ENCODE results near the gene ETS1.

The ETS1 gene

GRCh38 chr11:128497061-128497775 is 90.1 kb downstream of the ETS1 start:
- peak overlapping the region; percentile 81 for H3K4me3 Mint-ChIP-seq
- H3K36me3 Mint-ChIP-seq (ENCODE audit: low read depth), result peaks cover 70% of the 10 kb centered on the region
- H3K27ac Mint-ChIP-seq, result peak overlapping the region; percentile 99
- peaks cover 99% of the 10 kb centered on the region for H3K4me1 Mint-ChIP-seq (ENCODE audit: low read depth)
- no peaks in the 10 kb centered on the region for H3K9me3 Mint-ChIP-seq
- H3K27me3 Mint-ChIP-seq, result no peaks in the 10 kb centered on the region

- Mint-ChIP-seq H3K36me3 (ENCODE audit: low read depth) (peaks cover 70% of the 10 kb centered on the region), H3K27ac (peak overlapping the region; percentile 99), H3K4me3 (peak overlapping the region; percentile 81), H3K9me3 (no peaks in the 10 kb centered on the region), H3K4me1 (ENCODE audit: low read depth) (peaks cover 99% of the 10 kb centered on the region), H3K27me3 (no peaks in the 10 kb centered on the region)
These were observed 90.7 kb downstream of the ETS1 start for GRCh38 chr11:128496692-128497060.

GRCh38 chr11:128496249-128496648 is 91.1 kb downstream of the ETS1 start:
- Mint-ChIP-seq H3K9me3 (no peaks in the 10 kb centered on the region), H3K27me3 (no peaks in the 10 kb centered on the region), H3K36me3 (ENCODE audit: low read depth) (peaks cover 70% of the 10 kb centered on the region), H3K4me1 (ENCODE audit: low read depth) (peaks cover 99% of the 10 kb centered on the region), H3K27ac (peak overlapping the region; percentile 99), H3K4me3 (peak overlapping the region; percentile 81)

GRCh38 chr11:128494418-128495332 is 92.7 kb downstream of the ETS1 start:
- Mint-ChIP-seq H3K9me3 (no peaks in the 10 kb centered on the region), H3K27me3 (no peaks in the 10 kb centered on the region), H3K36me3 (ENCODE audit: low read depth) (peaks cover 75% of the 10 kb centered on the region), H3K4me3 (peak overlapping the region; percentile 81), H3K4me1 (ENCODE audit: low read depth) (peaks cover 100% of the 10 kb centered on the region), H3K27ac (peak overlapping the region; percentile 99)

GRCh38 chr11:128493570-128493965 is 93.8 kb downstream of the ETS1 start:
- H3K4me1 Mint-ChIP-seq (ENCODE audit: low read depth), result peaks cover 100% of the 10 kb centered on the region
- peak overlapping the region; percentile 98 for H3K27ac Mint-ChIP-seq
- peak overlapping the region; percentile 58 for H3K4me3 Mint-ChIP-seq
- no peaks in the 10 kb centered on the region for H3K9me3 Mint-ChIP-seq
- H3K27me3 Mint-ChIP-seq, result no peaks in the 10 kb centered on the region
- peaks cover 77% of the 10 kb centered on the region for H3K36me3 Mint-ChIP-seq (ENCODE audit: low read depth)

- Mint-ChIP-seq H3K9me3 (no peaks in the 10 kb centered on the region), H3K4me1 (ENCODE audit: low read depth) (peaks cover 100% of the 10 kb centered on the region), H3K36me3 (ENCODE audit: low read depth) (peaks cover 79% of the 10 kb centered on the region), H3K27me3 (no peaks in the 10 kb centered on the region), H3K27ac (peak overlapping the region; percentile 98), H3K4me3 (peak overlapping the region; percentile 58)
These were observed 94.3 kb downstream of the ETS1 start for GRCh38 chr11:128492903-128493569.

- peak overlapping the region; percentile 58 for H3K4me3 Mint-ChIP-seq
- peaks cover 78% of the 10 kb centered on the region for H3K36me3 Mint-ChIP-seq (ENCODE audit: low read depth)
- H3K27ac Mint-ChIP-seq, result peak overlapping the region; percentile 98
These were observed 94.9 kb downstream of the ETS1 start for GRCh38 chr11:128492461-128492860.

GRCh38 chr11:128491195-128491936 is 96.0 kb downstream of the ETS1 start:
- Mint-ChIP-seq H3K27me3 (no peaks in the 10 kb centered on the region), H3K27ac (peak overlapping the region; percentile 98), H3K4me1 (ENCODE audit: low read depth) (peaks cover 99% of the 10 kb centered on the region), H3K9me3 (no peaks in the 10 kb centered on the region), H3K4me3 (peak overlapping the region; percentile 58), H3K36me3 (ENCODE audit: low read depth) (peaks cover 86% of the 10 kb centered on the region)

More at GRCh38 chr11:128492461-128492860, 94.9 kb downstream of the ETS1 start:
- Mint-ChIP-seq H3K27me3 (no peaks in the 10 kb centered on the region), H3K9me3 (no peaks in the 10 kb centered on the region), H3K4me1 (ENCODE audit: low read depth) (peaks cover 99% of the 10 kb centered on the region)

GRCh38 chr11:128490092-128490491 is 97.3 kb downstream of the ETS1 start:
- peaks cover 90% of the 10 kb centered on the region for H3K36me3 Mint-ChIP-seq (ENCODE audit: low read depth)
- H3K4me3 Mint-ChIP-seq, result peak overlapping the region; percentile 32
- H3K4me1 Mint-ChIP-seq (ENCODE audit: low read depth), result peaks cover 99% of the 10 kb centered on the region
- H3K9me3 Mint-ChIP-seq, result no peaks in the 10 kb centered on the region
- H3K27ac Mint-ChIP-seq, result peak overlapping the region; percentile 98
- no peaks in the 10 kb centered on the region for H3K27me3 Mint-ChIP-seq

GRCh38 chr11:128488471-128488870 is 98.9 kb downstream of the ETS1 start:
- no peaks in the 10 kb centered on the region for H3K9me3 Mint-ChIP-seq
- H3K4me3 Mint-ChIP-seq, result peak overlapping the region; percentile 41
- H3K27ac Mint-ChIP-seq, result peak overlapping the region; percentile 98
- H3K4me1 Mint-ChIP-seq (ENCODE audit: low read depth), result peaks cover 99% of the 10 kb centered on the region
- peaks cover 97% of the 10 kb centered on the region for H3K36me3 Mint-ChIP-seq (ENCODE audit: low read depth)
- no peaks in the 10 kb centered on the region for H3K27me3 Mint-ChIP-seq

GRCh38 chr11:128487978-128488377 is 99.4 kb downstream of the ETS1 start:
- H3K27me3 Mint-ChIP-seq, result no peaks in the 10 kb centered on the region
- peaks cover 99% of the 10 kb centered on the region for H3K4me1 Mint-ChIP-seq (ENCODE audit: low read depth)
- H3K9me3 Mint-ChIP-seq, result no peaks in the 10 kb centered on the region
- H3K4me3 Mint-ChIP-seq, result peak overlapping the region; percentile 41
- peaks cover 97% of the 10 kb centered on the region for H3K36me3 Mint-ChIP-seq (ENCODE audit: low read depth)
- H3K27ac Mint-ChIP-seq, result peak overlapping the region; percentile 98

GRCh38 chr11:128484172-128484571 is 103.2 kb downstream of the ETS1 start:
- peaks cover 99% of the 10 kb centered on the region for H3K4me1 Mint-ChIP-seq (ENCODE audit: low read depth)
- peak overlapping the region; percentile 97 for H3K27ac Mint-ChIP-seq
- H3K27me3 Mint-ChIP-seq, result no peaks in the 10 kb centered on the region
- H3K9me3 Mint-ChIP-seq, result no peaks in the 10 kb centered on the region
- H3K36me3 Mint-ChIP-seq (ENCODE audit: low read depth), result peaks cover 97% of the 10 kb centered on the region
- H3K4me3 Mint-ChIP-seq, result peak overlapping the region; percentile 82

- H3K27me3 Mint-ChIP-seq, result no peaks in the 10 kb centered on the region
- peaks cover 97% of the 10 kb centered on the region for H3K36me3 Mint-ChIP-seq (ENCODE audit: low read depth)
- peaks cover 99% of the 10 kb centered on the region for H3K4me1 Mint-ChIP-seq (ENCODE audit: low read depth)
- H3K4me3 Mint-ChIP-seq, result peak overlapping the region; percentile 82
- H3K9me3 Mint-ChIP-seq, result no peaks in the 10 kb centered on the region
- peak overlapping the region; percentile 97 for H3K27ac Mint-ChIP-seq
These were observed 104.1 kb downstream of the ETS1 start for GRCh38 chr11:128483211-128483788.
